HEK293T (cell line): ENCODE measurements around the gene TCEANC2.
"Not testable (repeated sequence)": the region's sequence is repeated elsewhere in the genome, so short reads cannot be mapped to it uniquely, and the experiment has no call there.

Experiments
- CTCF ChIA-PET: fragments of 350-600 bp; formaldehyde crosslinking; extraction: SDS; loops from one replicate; lab custom pipeline; 2021; ENCODE audit warnings: antibody characterized with exemption, inconsistent platforms; lab: Yijun Ruan, JAX
- POLR2A ChIA-PET: fragments of 350-600 bp; formaldehyde crosslinking; extraction: SDS; loops from one replicate; lab custom pipeline; 2020; ENCODE audit warnings: antibody characterized with exemption, inconsistent platforms; lab: Yijun Ruan, JAX
- DNase-seq: peaks from one replicate; pipeline ENCODE4 v3.0.0; 2012; ENCODE audit warnings: mixed read lengths; ENCODE audit errors: extremely low spot score
- ARNT ChIP-seq: fragments of 450-650 bp; IDR thresholded peaks from 2 replicates; pipeline ENCODE4 v1.6.1; 2017; ENCODE audit warnings: mild to moderate bottlenecking
- BHLHE40 ChIP-seq: fragments of 450-650 bp; IDR thresholded peaks from 2 replicates; pipeline ENCODE4 v1.6.1; 2016; ENCODE audit warnings: mild to moderate bottlenecking, moderate library complexity, borderline replicate concordance
- CTBP1 ChIP-seq: fragments of 450-650 bp; IDR thresholded peaks from 2 replicates; pipeline ENCODE4 v1.6.1; 2016; ENCODE audit warnings: borderline replicate concordance
- ELF4 ChIP-seq: fragments of 450-650 bp; IDR thresholded peaks from 2 replicates; pipeline ENCODE4 v1.6.1; 2017; ENCODE audit warnings: antibody characterized with exemption
- FOXA1 ChIP-seq: fragments of 450-650 bp; IDR thresholded peaks from 2 replicates; pipeline ENCODE4 v1.6.1; 2016; ENCODE audit warnings: mild to moderate bottlenecking
- FOXK2 ChIP-seq: fragments of 450-650 bp; IDR thresholded peaks from 2 replicates; pipeline ENCODE4 v1.6.1; 2016; ENCODE audit warnings: mild to moderate bottlenecking
- FOXM1 ChIP-seq: fragments of 450-650 bp; IDR thresholded peaks from 2 replicates; pipeline ENCODE4 v1.6.1; 2017; ENCODE audit warnings: mild to moderate bottlenecking, borderline replicate concordance
- HDGF ChIP-seq: fragments of 450-650 bp; IDR thresholded peaks from 2 replicates; pipeline ENCODE4 v1.6.1; 2017; ENCODE audit warnings: antibody characterized with exemption, borderline replicate concordance
- L3MBTL2 ChIP-seq: fragments of 450-650 bp; conservative IDR thresholded peaks from 2 replicates; pipeline ENCODE4 v1.6.1; 2016; ENCODE audit warnings: mild to moderate bottlenecking
- LEF1 ChIP-seq: fragments of 450-650 bp; IDR thresholded peaks from 2 replicates; pipeline ENCODE4 v1.6.1; 2017; ENCODE audit warnings: mild to moderate bottlenecking, borderline replicate concordance
- NFRKB ChIP-seq: fragments of 450-650 bp; IDR thresholded peaks from 2 replicates; pipeline ENCODE4 v1.6.1; 2016; ENCODE audit warnings: mild to moderate bottlenecking, moderate library complexity
- SP1 ChIP-seq: fragments of 450-650 bp; IDR thresholded peaks from 2 replicates; pipeline ENCODE4 v1.6.1; 2017
- SUZ12 ChIP-seq: fragments of 450-650 bp; IDR thresholded peaks from 2 replicates; pipeline ENCODE4 v1.6.1; 2016; ENCODE audit warnings: mild to moderate bottlenecking
- TARDBP ChIP-seq: fragments of 450-650 bp; IDR thresholded peaks from 2 replicates; pipeline ENCODE4 v1.6.1; 2016
- ZNF384 ChIP-seq: fragments of 450-650 bp; IDR thresholded peaks from 2 replicates; pipeline ENCODE4 v1.6.1; 2016
- TF ChIP-seq, protein P1 (sequence below): fragments of 450-650 bp; IDR thresholded peaks from 2 replicates; pipeline ENCODE4 v1.6.1; 2016

TCEANC2 gene

DNA sequence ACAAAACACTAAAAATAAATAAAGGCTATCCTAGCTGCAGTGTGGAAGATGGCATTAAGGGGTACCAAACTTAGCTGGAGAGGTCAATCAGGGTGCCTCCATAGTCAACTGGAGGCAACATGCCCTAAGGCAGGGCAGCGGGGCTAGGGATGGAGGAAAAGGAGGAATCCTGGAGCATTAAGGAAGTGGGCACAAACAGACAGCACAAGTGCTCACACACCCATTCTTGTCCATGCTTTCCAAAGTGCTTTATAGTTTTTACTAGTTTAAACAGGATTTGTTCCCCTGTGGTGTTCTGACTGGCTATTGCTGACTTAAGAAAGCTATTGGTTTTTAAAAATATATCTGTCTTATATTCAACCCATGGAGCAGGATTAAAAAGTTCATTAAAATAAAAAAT is 33.3 kb downstream of the TCEANC2 start:
- DNase-seq, result no peak
- ChIA-PET POLR2A (interaction anchor here (1.0 kb wide), 1 partner anchor 27 kb away, joined by 3 read pairs; no protein-coding TSS in a partner anchor), CTCF (interaction anchor here (0.7 to 0.8 kb wide), 2 partner anchors 8 to 12 kb away, joined by 3 read pairs; no protein-coding TSS in a partner anchor)
- TF ChIP-seq HDGF, result no peak
- TF ChIP-seq LEF1, result no peak
- TF ChIP-seq FOXK2, result no peak
- no peak for TF ChIP-seq ELF4
- TF ChIP-seq SUZ12, result no peak
- TF ChIP-seq ARNT, result no peak
- no peak for TF ChIP-seq TARDBP
- TF ChIP-seq BHLHE40, result no peak
- no peak for TF ChIP-seq SP1
- no peak for TF ChIP-seq NFRKB
- TF ChIP-seq L3MBTL2, result no peak
- TF ChIP-seq, protein P1, sequence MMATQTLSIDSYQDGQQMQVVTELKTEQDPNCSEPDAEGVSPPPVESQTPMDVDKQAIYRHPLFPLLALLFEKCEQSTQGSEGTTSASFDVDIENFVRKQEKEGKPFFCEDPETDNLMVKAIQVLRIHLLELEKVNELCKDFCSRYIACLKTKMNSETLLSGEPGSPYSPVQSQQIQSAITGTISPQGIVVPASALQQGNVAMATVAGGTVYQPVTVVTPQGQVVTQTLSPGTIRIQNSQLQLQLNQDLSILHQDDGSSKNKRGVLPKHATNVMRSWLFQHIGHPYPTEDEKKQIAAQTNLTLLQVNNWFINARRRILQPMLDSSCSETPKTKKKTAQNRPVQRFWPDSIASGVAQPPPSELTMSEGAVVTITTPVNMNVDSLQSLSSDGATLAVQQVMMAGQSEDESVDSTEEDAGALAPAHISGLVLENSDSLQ, result no peak
- no peak for TF ChIP-seq ZNF384
- TF ChIP-seq FOXA1, result no peak
- TF ChIP-seq FOXM1, result no peak

DNA sequence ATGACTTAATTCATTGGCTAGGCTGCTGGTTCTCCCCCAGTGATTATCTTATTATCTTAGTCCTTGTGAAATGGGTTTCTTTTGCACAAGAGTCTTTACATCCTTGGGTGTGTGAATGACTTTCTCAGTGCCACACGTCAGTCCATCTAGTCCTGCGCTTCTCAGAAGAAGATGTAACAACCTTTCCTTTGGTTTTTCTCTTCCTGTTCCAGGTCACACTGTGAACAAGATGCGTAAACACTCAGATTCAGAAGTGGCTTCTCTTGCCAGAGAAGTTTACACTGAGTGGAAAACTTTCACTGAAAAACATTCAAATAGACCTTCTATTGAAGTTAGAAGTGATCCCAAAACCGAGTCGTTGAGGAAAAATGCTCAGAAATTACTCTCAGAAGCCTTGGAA is 35.0 kb downstream of the TCEANC2 start:
- CTCF ChIA-PET, result no interaction called here

DNA sequence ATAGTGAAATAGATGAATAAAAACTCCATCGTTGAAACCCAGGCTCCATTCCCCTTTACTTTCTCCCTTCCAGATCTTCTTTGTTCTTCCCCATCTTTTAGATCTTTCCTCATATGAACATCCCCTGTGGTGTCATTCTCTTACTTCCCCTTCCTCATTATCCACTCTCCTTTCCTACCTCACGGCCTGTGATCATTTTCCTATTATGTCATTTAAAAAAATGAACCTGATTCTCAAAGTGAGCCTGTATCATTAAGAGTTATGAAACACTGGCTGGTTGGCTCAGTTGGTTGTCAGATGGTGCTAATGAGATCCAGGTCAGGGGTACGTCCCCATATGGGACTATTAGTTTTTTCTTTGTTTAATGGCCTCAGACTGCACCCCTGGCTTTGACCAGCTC is 38.3 kb downstream of the TCEANC2 start:
- TF ChIP-seq BHLHE40 (no peak), ELF4 (no peak), CTBP1 (no peak), NFRKB (no peak), TARDBP (no peak), FOXM1 (no peak), FOXA1 (no peak), HDGF (no peak), L3MBTL2 (no peak), FOXK2 (no peak), SUZ12 (no peak), SP1 (no peak), ZNF384 (no peak), LEF1 (no peak), ARNT (no peak)
- TF ChIP-seq, protein P1, result no peak
- CTCF ChIA-PET, result interaction anchor here (0.6 to 1.2 kb wide), 2 partner anchors 10 to 23 kb away, joined by 3 to 6 read pairs; no protein-coding TSS in a partner anchor
- POLR2A ChIA-PET, result no interaction called here
- DNase-seq, result no peak

More for the DNA sequence above, 35.0 kb downstream of the TCEANC2 start:
- POLR2A ChIA-PET, result no interaction called here
- no peak for DNase-seq
- TF ChIP-seq CTBP1, result no peak
- no peak for TF ChIP-seq ZNF384
- TF ChIP-seq, protein P1, result no peak
- TF ChIP-seq ELF4, result no peak
- TF ChIP-seq FOXA1, result no peak
- no peak for TF ChIP-seq LEF1
- no peak for TF ChIP-seq HDGF
- no peak for TF ChIP-seq L3MBTL2
- TF ChIP-seq SP1, result no peak

DNA sequence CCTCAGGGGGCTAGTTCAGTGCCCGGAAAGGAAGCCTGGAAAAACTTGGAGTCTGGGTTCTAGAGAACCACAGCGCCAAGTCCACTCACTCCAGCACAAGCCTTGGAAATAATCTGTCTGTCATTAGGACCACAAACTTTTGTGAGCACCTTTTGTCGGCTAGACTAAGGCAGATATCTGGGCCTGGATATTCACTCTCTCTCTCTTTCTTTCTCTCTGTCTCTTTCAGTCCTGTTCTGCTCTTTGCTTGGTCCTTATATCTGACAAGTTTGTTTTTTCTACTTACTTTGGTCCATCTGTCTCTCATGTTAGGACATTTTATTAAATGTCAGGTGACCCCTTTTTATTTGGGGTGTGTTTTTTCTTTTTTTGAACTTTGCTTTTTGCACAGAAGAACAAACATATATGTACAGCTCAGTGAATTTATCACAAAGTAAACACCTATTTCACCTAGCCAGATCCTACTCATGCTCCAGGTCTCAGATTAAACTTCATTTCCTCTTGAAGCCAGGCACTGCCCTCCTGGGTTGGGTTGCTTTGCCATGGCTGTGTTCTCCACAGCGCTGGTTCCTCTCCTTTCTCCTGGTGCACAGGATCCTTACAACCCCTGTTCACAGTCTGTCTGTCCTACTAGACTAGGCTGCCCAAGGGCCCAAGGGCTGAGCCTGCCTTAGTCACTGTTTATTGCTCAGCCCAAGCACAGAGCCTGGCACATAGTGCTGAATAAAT is 40.8 kb downstream of the TCEANC2 start:
- CTCF ChIA-PET, result interaction anchor here (1.0 kb wide), 1 partner anchor 8 kb away, joined by 3 read pairs; no protein-coding TSS in a partner anchor

DNA sequence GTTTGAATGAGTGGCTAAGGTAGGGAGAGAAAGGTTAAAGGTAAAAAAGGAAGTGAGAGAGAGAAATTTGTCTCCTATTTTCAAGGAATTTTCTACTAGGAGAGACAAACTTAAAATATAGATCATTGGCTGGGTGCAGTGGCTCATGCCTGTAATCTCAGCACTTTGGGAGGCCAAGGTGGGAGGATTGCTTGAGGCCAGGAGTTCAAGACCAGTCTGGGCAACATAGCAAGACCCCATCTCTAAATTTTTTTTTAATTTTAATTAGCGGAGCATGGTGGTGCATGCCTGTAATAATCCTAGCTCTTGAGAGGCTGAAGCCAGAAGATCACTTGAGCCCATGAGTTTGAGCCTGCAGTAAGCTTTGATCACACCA is 41.3 kb downstream of the TCEANC2 start:
- CTCF ChIA-PET, result interaction anchor here (1.0 kb wide), 1 partner anchor 8 kb away, joined by 3 read pairs; no protein-coding TSS in a partner anchor
- DNase-seq, POLR2A ChIA-PET: not testable (repeated sequence)

More for the DNA sequence above, 40.8 kb downstream of the TCEANC2 start:
- no peak for DNase-seq
- POLR2A ChIA-PET, result no interaction called here
- TF ChIP-seq TARDBP (no peak), CTBP1 (no peak), FOXM1 (no peak), ZNF384 (no peak), SP1 (no peak), FOXA1 (no peak), BHLHE40 (no peak), NFRKB (no peak), ARNT (no peak)

DNA sequence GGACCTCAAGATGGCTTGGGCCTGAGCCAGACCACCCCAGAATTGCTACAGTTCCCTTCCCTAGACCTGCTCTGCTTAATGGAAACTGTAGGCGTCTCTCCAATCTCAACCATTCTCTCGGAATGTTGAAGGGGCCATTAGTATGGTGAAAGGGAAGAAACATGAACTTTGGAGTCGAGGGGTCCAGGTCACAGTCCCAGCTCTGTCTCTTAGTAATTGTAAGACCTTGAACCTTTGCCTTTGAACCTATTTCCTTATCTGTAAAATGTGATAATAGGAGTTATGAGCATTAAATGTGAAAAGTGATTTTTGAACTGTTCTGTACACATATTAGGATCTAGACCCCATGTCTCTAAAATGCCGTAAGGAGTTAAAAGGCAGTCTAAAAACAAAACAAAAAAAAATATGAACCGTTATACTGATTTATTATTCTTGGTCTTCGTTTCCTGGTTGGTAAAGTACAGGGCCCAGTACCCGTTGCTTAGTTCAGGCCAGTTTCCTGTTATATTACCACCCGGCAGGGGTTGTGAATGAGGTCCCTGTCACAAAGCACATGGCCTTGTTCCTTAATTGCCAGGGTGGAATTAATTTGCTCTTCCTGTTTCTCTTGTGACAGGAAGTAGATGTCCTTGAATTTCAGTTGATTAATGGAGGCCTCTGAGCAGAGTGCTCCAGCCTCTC is 42.3 kb downstream of the TCEANC2 start:
- DNase-seq, result no peak
- ChIA-PET CTCF (interaction anchor here (1.0 kb wide), 1 partner anchor 9 kb away, joined by 3 read pairs; no protein-coding TSS in a partner anchor), POLR2A (no interaction called here)
- no peak for TF ChIP-seq SUZ12
- TF ChIP-seq CTBP1, result no peak
- no peak for TF ChIP-seq BHLHE40
- TF ChIP-seq FOXA1, result no peak
- no peak for TF ChIP-seq TARDBP
- TF ChIP-seq L3MBTL2, result no peak
- TF ChIP-seq FOXM1, result no peak
- no peak for TF ChIP-seq SP1
